Activated naive CD4-positive, alpha-beta T cell treated with anti-CD3 and anti-CD28 coated beads, Interleukin-2, amount 10 ng/mL, durations not matched to agents 5 hours and 36 hours (primary cell): Measurements from ENCODE around the gene PPP1R26. TPM values are rescaled to one million over a fixed set of nuclear protein-coding genes. Genes with fewer than 3 reads are reported as not detected.

Experiments
- total RNA-seq, 2 experiments: library from RNA; stranded (reverse); gene quantifications; one replicate each; pipeline ENCODE4 v1.2.3, GENCODE V29; 2021

Gene PPP1R26, protein sequence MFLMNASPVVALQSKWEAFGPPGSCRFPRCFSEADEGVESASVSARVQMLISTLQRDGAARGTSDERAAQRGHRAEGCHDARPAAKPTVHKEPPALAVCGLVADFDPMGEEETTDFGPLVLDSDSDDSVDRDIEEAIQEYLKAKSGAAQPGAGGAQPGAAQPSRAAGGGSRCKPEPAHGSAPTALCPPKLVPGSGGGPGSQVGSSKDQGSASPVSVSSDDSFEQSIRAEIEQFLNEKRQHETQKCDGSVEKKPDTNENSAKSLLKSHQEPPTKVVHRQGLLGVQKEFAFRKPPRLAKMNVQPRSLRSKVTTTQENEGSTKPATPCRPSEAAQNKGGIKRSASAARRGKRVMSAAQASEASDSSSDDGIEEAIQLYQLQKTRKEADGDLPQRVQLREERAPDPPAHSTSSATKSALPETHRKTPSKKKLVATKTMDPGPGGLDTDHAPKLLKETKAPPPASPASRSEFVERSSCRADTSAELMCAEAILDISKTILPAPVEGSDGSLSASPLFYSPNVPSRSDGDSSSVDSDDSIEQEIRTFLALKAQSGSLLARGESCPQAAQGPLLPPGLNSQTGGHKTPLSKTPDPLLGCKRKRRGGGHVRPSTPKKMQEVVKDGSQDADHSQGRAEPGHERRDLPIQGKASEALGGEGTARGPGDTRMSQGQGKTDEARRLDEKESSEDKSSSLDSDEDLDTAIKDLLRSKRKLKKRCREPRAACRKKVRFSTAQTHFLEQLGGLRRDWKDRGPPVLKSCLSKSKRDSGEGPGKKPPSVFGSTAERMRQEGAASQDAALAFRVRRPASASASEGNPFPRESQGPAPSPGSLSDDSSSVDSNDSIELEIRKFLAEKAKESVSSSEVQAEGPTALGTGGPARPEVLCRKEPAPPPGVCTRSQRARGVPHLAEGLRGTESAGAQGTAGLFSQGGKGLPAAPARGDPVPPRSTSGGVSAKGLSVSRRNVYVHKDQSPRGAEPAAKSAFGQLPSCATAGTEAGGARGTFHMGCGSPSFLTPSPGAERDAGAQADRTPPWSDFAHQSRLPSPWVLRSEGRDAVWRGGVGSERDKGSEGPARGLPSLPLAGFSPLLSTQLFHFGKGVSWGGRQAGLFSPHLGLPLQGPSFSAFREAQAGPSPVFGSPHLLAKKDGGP (N-terminal part only)
- under 1 TPM; 0.10 to 0.26 TPM for total RNA-seq

DNA sequence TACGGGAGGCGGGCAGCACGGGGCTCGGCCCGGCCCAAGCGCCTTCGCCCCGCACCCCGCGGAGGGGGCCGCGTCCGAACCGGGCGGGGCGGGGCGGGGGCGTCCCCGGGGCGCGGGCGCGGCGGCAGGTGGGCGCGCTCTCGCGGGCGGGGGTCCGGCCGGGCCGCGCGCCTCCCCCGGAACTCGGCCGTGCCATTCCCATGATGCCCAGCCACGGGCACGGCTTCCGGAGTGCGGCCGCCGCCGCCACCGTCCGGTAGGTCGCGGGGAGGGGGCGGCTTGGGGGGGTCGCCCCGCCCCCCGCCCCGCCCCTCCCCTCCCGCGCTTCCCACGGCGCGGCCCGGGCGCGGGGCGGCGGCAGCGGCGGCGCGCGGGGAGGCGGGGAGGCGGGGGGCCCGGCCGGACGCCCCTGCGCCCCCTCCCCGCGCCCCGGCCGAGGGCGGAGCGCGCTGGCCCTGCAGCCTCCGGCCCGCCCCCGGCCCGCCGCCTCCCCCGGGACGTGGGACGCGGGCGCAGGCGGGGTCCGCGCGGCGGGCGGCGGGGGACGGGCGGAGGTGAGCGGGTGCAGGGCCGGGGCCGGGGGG lies at the start of gene PPP1R26:
Gene PPP1R26 (plus strand): TSS at position 314 of the 584 bp plus-strand sequence. CDS start 4,729 bp downstream, outside the sequence.

DNA sequence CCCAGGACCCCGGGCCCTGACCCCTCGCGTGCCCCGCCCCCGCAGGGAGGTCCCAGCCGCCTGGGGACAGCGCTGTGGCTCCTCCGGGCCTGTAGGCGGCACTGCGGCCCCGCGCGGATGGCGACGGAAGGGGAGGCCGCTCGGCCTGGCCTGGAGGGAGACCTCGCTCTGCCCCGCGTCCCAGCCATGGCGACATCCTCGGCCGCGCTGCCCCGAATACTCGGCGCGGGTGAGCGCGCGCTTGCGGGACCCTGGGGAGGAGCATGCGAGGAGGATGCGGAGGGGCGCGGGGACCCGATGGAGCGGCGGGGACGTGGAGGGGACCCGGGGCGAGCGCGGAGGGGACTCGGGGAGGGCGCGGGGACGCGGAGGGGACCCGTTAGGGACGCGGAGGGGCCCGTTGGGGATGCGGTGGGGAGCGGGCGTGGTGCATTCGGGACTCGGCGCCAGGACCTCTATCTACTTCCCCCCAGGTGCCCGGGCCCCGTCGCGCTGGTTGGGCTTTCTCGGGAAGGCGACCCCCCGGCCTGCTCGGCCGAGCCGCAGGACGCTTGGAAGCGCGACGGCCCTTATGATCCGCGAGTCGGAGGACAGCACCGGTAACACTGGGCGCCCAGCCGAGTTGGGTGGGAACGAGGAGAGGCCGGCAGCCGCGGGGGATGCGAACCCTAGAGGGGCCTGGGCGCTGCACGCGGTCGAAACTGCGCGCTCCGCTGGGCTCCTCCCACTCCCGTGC lies 21.1 kb downstream of the PPP1R26 start, which contains the start of gene MRPS2:
Gene MRPS2 (plus strand): TSS at position 158 of the 736 bp plus-strand sequence. CDS start 29 bp downstream, at position 187.

DNA sequence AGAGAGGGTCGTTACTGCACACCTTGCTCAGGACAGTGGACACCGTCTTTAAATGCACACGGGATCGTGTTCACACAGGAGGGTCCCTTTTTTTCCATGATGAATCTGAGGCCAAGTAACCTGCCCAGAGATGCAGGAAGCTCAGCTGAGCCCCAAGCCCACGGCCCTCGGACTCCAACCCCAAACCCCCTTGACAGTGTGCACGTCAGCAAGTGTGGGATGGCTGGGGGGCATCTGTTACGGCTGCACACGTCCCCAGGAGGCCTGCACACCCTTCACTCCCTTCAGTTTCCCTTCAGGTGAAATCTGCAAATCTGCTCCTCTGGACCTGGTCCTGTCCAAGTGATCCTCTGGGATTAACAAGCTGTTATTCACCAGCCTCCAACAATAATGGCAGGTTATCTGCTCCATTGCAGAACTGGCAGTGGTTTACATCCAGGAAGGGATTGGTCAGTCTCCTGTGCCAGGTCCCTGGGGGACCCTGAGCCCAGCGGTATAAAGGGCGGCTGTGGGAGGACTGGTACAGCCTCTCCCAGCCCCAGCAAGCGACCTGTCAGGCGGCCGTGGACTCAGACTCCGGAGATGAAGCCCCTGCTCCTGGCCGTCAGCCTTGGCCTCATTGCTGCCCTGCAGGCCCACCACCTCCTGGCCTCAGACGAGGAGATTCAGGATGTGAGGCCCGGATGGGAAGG lies 41.5 kb downstream of the PPP1R26 start, which contains the start of gene LCN1:
Gene LCN1 (plus strand): TSS at position 525 of the 692 bp plus-strand sequence. CDS start 58 bp downstream, at position 583.

Other genes with a start within 250 kb of the PPP1R26 start
- 10 to 100 TPM; 29.2 to 29.8 TPM for gene MRPS2, start 20.9 kb downstream of the PPP1R26 start, total RNA-seq
- gene LCN1, start 41.7 kb downstream of the PPP1R26 start, total RNA-seq, result not detected
- gene OBP2A, start 66.3 kb downstream of the PPP1R26 start, total RNA-seq, result not detected
- gene PAEP, start 82.0 kb downstream of the PPP1R26 start, total RNA-seq, result not detected
- gene GLT6D1, start 159.8 kb downstream of the PPP1R26 start, total RNA-seq, result not detected
- not detected for gene LCN9, start 183.5 kb downstream of the PPP1R26 start, total RNA-seq
- gene SOHLH1, start 219.7 kb downstream of the PPP1R26 start, total RNA-seq, result not detected
- not detected for gene KCNT1, start 222.4 kb downstream of the PPP1R26 start, total RNA-seq